Gastrocnemius medialis (tissue), 4 donors: ENCODE measurements around the gene CERT1.

Experiments used
- POLR2A ChIP-seq, 2 donors: fragments of 450-650 bp; IDR thresholded peaks; one replicate each; pipeline ENCODE4 v1.6.1; 2017; ENCODE audit warnings: antibody characterized with exemption in 2 of 2, mild to moderate bottlenecking in 2 of 2, moderate library complexity in 2 of 2
- TF ChIP-seq, protein P1 (sequence below), 5 experiments: fragments of 450-650 bp in 3 of 5; fragments of 200-600 bp in 2 of 5; sonication (generic) in 2 of 5; IDR thresholded peaks in 4 of 5; conservative IDR thresholded peaks in 1 of 5; 1 replicate in 4 of 5; 2 replicates in 1 of 5; pipeline ENCODE4 v1.5.1; 2016 to 2019; ENCODE audit warnings: antibody characterized with exemption in 5 of 5, mild to moderate bottlenecking in 3 of 5, moderate library complexity in 3 of 5

DNA sequence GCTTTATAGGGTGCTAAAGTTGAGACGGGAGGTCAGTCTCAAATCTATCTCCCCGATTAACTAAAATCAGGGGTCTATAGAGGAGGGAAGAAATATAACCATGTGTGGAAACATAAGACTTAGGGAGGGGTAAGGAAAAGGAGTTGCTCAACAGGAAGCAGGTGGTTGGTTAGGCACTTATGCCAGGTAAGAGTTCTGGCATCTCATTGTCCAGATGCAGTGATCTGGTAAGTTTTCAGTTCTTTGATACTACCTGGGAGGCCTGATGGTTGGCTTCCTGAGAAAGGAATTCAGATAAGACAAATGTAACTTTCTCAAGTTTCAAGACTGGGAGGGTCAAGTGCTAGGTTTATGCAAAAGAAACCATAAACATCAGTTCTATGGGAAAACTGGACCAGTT is 47.7 kb downstream of the CERT1 start:
- TF ChIP-seq, protein P1, sequence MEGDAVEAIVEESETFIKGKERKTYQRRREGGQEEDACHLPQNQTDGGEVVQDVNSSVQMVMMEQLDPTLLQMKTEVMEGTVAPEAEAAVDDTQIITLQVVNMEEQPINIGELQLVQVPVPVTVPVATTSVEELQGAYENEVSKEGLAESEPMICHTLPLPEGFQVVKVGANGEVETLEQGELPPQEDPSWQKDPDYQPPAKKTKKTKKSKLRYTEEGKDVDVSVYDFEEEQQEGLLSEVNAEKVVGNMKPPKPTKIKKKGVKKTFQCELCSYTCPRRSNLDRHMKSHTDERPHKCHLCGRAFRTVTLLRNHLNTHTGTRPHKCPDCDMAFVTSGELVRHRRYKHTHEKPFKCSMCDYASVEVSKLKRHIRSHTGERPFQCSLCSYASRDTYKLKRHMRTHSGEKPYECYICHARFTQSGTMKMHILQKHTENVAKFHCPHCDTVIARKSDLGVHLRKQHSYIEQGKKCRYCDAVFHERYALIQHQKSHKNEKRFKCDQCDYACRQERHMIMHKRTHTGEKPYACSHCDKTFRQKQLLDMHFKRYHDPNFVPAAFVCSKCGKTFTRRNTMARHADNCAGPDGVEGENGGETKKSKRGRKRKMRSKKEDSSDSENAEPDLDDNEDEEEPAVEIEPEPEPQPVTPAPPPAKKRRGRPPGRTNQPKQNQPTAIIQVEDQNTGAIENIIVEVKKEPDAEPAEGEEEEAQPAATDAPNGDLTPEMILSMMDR (IDR thresholded peaks at IDR 0.05 in 4 of 5, conservative IDR thresholded peaks at IDR 0.05 in 1 of 5), result no peak
- no peak for TF ChIP-seq POLR2A (IDR thresholded peaks at IDR 0.05)
